HG03039 (cell line): Measurements from ENCODE around the gene NAV3.

Experiments used
- ATAC-seq: cut with Tn5 transposase; IDR thresholded peaks from one replicate; pipeline ENCODE4 v1.9.1; 2021; ENCODE audit warnings: mild to moderate bottlenecking, moderate library complexity; ENCODE audit not compliant: unreplicated experiment

Gene NAV3

GRCh38 chr12:77837876-77838291 lies 7.2 kb downstream of the NAV3 start:
- ATAC-seq = no peak

DNA sequence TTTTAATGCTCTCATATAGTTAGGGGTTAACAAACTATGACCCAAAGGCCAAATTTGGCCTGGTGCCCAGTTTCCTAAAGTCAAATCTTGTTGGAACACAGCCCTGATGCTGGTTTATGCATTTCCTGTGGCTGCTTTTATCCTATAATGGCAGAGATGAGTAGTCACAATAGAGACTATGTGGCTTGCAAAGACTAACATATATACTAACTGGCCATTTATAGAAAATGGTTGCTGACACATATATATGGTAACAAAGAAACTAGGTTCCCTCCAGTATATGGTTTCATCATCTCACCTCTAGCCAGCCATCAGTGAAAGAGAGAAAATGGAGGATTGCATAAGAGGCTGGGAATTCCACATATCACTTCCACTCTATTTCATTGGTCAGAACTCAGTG lies 10.8 kb downstream of the NAV3 start:
- no peak for ATAC-seq

- no peak for ATAC-seq
Observed at GRCh38 chr12:77842430-77842829, 11.7 kb downstream of the NAV3 start.

DNA sequence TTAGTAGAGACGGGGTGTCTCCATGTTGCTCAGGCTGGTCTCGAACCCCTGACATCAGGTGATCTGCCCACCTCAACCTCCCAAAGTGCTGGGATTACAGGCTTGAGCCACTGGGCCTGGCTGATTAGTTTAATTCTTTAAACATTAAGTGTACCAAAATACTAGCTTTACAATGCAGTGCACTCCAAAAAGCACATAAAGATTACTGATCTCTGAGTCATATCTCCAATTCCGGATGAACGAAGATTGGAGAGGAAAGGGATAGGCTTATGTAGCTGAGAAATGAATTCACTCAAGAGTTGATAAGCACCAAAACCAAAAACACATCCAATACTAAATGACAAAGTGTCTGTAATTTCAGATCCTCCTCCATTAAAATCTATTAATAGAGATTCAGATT lies 15.1 kb downstream of the NAV3 start:
- ATAC-seq = no peak

DNA sequence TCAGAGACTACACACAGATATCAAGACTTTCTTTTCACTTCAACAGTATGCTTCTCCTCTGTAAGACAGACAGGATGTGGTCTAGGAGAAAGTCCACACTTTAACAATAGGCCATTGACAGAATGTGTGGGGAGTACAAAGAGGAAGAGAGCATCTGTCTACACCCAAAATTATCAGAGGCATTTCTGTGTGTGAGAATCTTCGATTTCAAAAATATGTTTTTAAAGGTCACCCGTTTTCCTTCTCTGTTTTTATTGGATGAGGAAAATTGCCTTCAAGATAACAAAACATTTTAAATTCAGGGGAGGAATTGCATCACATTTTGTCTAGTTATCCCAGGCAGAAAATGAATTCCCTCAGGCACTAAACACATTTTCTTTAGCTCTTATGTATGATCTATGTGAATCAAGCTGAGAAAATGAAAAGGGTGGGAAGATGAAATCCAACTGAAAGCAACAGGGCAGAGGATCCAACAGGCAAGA lies 16.4 kb downstream of the NAV3 start:
- peak; percentile 99 for ATAC-seq

GRCh38 chr12:77847680-77848431 lies 17.2 kb downstream of the NAV3 start:
- no peak for ATAC-seq

DNA sequence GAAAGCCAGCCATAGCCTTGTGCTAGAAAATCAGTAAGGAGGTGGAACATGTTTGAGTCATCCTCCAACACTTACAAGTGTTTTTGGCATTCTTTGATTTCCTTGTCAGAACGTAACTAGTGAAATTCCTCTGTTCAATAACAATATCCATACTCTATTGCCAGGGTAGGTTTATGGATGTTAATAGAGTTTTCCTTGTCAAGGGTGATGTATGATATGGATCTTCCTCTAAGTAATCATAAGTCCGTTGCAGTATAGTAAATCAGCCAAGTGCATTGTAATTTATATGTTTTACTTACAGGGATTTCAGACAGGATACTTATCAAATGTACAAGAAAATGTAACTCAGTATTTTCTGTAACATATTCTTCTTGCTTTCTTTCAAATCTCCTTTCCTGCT lies 19.4 kb downstream of the NAV3 start:
- no peak for ATAC-seq

- ATAC-seq = no peak
Observed at GRCh38 chr12:77850698-77851097, 20.0 kb downstream of the NAV3 start.

- no peak for ATAC-seq
Observed at GRCh38 chr12:77855548-77855947, 24.9 kb downstream of the NAV3 start.

- no peak for ATAC-seq
Observed at GRCh38 chr12:77861317-77861716, 30.6 kb downstream of the NAV3 start.

GRCh38 chr12:77865178-77865577 lies 34.5 kb downstream of the NAV3 start:
- ATAC-seq = no peak

- ATAC-seq = no peak
Observed at GRCh38 chr12:77878901-77879300, 48.2 kb downstream of the NAV3 start.

DNA sequence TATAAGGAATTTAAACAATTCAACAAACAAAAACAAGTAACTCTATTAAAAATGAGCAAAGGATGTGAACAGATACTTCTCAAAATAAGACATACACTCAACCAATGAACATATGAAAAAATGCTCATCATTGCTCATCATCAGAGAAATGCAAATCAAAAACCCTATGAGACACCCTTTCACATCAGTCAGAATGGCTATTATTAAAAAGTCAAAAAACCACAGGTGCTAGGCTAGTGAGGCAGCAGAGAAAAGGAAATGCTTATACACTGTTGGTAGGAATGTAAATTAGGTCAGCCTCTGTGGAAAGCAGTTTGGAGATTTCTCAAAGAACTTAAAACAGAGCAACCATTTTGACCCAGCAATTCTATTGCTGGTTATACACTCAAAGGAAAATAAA lies 52.0 kb downstream of the NAV3 start:
- peak; percentile 63 for ATAC-seq

- no peak for ATAC-seq
Observed at GRCh38 chr12:77888611-77889010, 57.9 kb downstream of the NAV3 start.

DNA sequence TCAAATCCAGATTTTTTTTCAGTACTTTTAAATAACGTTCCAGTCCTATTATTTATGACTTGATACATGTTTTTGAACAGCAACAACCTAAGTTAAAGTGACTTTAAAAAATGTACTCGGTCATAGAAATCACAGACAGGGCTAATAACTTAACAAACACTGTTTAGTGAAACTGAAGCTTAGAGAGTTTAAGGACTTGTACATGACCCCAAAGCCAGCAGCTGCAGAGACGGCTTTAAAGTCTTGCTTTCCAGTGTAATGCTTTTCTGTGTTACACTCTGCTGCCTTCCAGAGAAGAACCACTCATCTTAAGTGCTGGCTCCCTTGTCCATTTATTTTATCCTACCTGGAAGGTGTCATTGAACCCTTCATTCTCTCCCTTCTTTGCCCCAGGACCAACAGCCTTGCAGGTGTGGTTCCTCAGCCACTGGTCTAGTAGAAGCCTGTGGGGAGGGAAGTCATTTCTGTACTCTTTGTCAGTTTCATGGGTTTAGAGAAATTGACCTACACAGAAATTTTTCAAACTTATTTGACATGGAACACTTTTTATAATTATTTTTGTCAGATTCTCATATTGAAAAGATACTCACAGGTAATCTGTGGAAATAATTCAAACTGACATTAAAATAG lies 60.9 kb downstream of the NAV3 start:
- ATAC-seq = no peak

GRCh38 chr12:77893918-77894317 lies 63.2 kb downstream of the NAV3 start:
- ATAC-seq = no peak

DNA sequence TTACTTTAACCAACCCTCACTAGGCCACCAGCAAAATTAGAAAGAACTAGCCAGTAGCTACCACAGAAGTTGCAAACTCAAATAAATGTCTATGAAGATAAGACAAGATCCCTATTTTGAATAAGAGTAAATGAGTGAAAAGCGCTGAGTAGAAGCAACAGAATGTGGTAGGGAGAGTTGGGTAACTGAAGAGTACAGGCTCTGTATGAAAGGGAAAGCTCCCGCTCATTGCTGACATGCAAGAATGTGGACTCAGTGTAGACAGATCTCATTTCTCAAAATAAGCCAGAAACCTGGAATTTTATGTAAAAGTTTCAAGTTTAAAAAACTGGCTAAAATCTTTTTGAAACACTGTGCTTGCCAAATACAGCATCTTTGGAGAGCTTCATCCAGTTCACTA lies 63.9 kb downstream of the NAV3 start:
- ATAC-seq = no peak

DNA sequence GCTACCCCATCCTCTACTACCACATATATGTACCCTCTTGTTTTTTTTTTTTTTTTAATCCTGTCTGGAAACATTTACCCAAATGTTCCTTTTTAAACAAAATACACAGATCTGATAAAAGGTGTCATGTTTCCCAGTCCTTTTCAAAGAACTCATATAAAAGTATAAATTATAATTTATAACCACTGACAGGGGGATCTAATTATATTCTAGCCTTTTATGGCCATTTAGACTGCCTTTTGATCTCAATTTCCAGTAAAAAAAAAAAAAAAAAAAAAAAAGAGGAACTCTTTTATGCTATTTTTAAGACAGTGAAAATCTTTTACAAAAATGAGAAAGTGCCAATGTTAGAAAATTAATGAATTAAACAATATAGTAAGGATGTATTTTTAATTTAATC lies 65.0 kb downstream of the NAV3 start:
- no peak for ATAC-seq

GRCh38 chr12:77907936-77908335 lies 77.2 kb downstream of the NAV3 start:
- no peak for ATAC-seq

GRCh38 chr12:77914081-77914488 lies 83.4 kb downstream of the NAV3 start:
- ATAC-seq = no peak

DNA sequence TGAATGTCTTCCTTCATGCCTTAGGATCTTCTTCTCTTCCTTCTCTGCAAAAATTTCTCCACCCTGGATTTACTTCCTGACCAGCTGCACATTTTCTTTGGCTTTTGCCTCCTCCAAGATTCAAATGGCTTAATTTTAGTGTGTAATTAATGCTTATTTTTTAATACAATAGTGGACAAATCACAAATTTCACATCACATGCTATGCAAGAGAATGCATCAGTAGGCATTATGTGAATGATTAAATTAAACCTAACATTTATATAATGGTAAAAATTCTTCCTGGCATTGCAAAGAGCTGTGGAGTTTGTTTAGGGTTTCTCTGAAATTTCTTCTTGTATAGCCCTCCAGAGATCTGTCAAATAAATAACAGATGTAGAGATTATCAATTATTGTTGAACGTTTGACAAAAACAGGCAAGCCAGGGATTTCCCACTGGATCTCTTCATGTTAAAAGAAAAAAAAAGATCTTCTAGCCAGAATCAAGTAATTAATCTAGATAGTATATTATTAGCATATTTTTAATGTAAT lies 84.4 kb downstream of the NAV3 start:
- no peak for ATAC-seq

GRCh38 chr12:77916276-77916675 lies 85.6 kb downstream of the NAV3 start:
- no peak for ATAC-seq
